OCI-LY3 (cell line): ENCODE data around the gene LYZ.
A peak's percentile ranks its signal among the peaks of the same experiment; 100 is the strongest.

ENCODE experiments used
- H2AFZ ChIP-seq: fragments of 200-600, 300-600 bp; shearing (Covaris generic); 2 replicates; pipeline ENCODE4 v1.6.0; 2014; ENCODE audit warnings: antibody characterized with exemption, low read depth, low read length
- H3K27ac ChIP-seq: fragments of 200-600, 300-600 bp; sonication (generic); 2 replicates; pipeline ENCODE4 v1.5.1; 2014; ENCODE audit warnings: mild to moderate bottlenecking, low read length, moderate library complexity, mixed read lengths
- H3K27me3 ChIP-seq: fragments of 200-600, 300-600 bp; sonication (generic); 2 replicates; pipeline ENCODE4 v1.6.1; 2014; ENCODE audit warnings: low read depth, low read length, mixed read lengths
- H3K36me3 ChIP-seq: fragments of 200-600, 300-600 bp; sonication (generic); replicated peaks from 2 replicates; pipeline ENCODE3; 2014; ENCODE audit warnings: low read depth, low read length, mixed read lengths
- H3K4me1 ChIP-seq: fragments of 300-600, 200-600 bp; sonication (generic); 2 replicates; pipeline ENCODE4 v1.6.1; 2014; ENCODE audit warnings: low read length, mixed read lengths
- H3K4me2 ChIP-seq: fragments of 200-600, 300-600 bp; sonication (generic); 2 replicates; pipeline ENCODE4 v1.6.1; 2014; ENCODE audit warnings: low read length, mixed read lengths
- H3K4me3 ChIP-seq: fragments of 300-600, 200-600 bp; sonication (generic); 2 replicates; pipeline ENCODE4 v1.5.1; 2014; ENCODE audit warnings: antibody characterized with exemption, mild to moderate bottlenecking, low read length, moderate library complexity
- H3K79me2 ChIP-seq: fragments of 300-600, 200-600 bp; shearing (Covaris generic); 2 replicates; pipeline ENCODE4 v1.6.1; 2014; ENCODE audit warnings: mild to moderate bottlenecking, low read length, mixed read lengths
- H3K9ac ChIP-seq: fragments of 300-600, 200-600 bp; shearing (Covaris generic); 2 replicates; pipeline ENCODE4 v1.6.0; 2014; ENCODE audit warnings: mild to moderate bottlenecking, low read length, moderate library complexity
- H3K9me3 ChIP-seq: fragments of 200-600, 300-600 bp; shearing (Covaris generic); 2 replicates; pipeline ENCODE4 v1.6.1; 2014; ENCODE audit warnings: low read length, mixed read lengths; ENCODE audit not compliant: insufficient read depth
- H4K20me1 ChIP-seq: fragments of 200-600, 300-600 bp; sonication (generic); 2 replicates; pipeline ENCODE4 v1.6.1; 2016; ENCODE audit warnings: low read length, mixed read lengths; ENCODE audit not compliant: insufficient read depth
- EZH2phosphoT487 ChIP-seq: fragments of 200-600 bp; shearing (Covaris generic); IDR thresholded peaks from 2 replicates; pipeline ENCODE4 v1.6.1; 2018; ENCODE audit warnings: antibody characterized with exemption, mixed run types, low read depth
- TF ChIP-seq, protein P1 (sequence below): fragments of 200-600, 300-600 bp; sonication (generic); IDR thresholded peaks from 2 replicates; pipeline ENCODE4 v1.5.1; 2014; ENCODE audit warnings: antibody characterized with exemption, low read length, low read depth

Gene LYZ

DNA sequence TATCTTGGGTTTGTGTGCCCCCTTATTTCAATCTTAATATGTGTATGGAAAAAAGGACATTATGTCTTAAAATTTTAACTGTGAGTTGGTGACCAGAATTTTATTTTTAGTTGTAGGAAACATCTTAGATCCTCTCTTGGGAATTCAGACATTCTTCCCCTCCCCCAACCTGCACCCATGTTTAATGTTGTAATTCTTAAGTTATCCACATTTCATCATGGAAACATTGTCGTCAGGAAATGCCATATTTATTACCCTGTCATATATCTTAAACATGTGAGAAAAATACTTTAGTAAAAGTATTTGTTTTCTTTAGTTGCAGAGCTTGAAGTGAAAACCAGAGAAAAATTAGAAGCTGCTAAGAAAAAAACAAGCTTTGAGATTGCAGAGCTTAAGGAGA is 41.6 kb downstream of the LYZ start:
- no peak overlapping the region for H3K4me2 ChIP-seq
- no peak overlapping the region for H3K9ac ChIP-seq
- no peak overlapping the region for H3K27ac ChIP-seq
- no peak overlapping the region for H2AFZ ChIP-seq
- no peak for TF ChIP-seq EZH2phosphoT487
- TF ChIP-seq, protein P1, sequence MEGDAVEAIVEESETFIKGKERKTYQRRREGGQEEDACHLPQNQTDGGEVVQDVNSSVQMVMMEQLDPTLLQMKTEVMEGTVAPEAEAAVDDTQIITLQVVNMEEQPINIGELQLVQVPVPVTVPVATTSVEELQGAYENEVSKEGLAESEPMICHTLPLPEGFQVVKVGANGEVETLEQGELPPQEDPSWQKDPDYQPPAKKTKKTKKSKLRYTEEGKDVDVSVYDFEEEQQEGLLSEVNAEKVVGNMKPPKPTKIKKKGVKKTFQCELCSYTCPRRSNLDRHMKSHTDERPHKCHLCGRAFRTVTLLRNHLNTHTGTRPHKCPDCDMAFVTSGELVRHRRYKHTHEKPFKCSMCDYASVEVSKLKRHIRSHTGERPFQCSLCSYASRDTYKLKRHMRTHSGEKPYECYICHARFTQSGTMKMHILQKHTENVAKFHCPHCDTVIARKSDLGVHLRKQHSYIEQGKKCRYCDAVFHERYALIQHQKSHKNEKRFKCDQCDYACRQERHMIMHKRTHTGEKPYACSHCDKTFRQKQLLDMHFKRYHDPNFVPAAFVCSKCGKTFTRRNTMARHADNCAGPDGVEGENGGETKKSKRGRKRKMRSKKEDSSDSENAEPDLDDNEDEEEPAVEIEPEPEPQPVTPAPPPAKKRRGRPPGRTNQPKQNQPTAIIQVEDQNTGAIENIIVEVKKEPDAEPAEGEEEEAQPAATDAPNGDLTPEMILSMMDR: no peak
- H3K4me1 ChIP-seq: peaks cover 30% of the 10 kb centered on the region
- H3K27me3 ChIP-seq: no peaks in the 10 kb centered on the region
- peaks cover 39% of the 10 kb centered on the region for H3K36me3 ChIP-seq
- peaks cover 5% of the 10 kb centered on the region; the same call in 1 of the 2 replicates for H4K20me1 ChIP-seq
- H3K79me2 ChIP-seq: peaks cover 8% of the 10 kb centered on the region
- no peaks in the 10 kb centered on the region for H3K9me3 ChIP-seq
- H3K4me3 ChIP-seq: no peak overlapping the region

DNA sequence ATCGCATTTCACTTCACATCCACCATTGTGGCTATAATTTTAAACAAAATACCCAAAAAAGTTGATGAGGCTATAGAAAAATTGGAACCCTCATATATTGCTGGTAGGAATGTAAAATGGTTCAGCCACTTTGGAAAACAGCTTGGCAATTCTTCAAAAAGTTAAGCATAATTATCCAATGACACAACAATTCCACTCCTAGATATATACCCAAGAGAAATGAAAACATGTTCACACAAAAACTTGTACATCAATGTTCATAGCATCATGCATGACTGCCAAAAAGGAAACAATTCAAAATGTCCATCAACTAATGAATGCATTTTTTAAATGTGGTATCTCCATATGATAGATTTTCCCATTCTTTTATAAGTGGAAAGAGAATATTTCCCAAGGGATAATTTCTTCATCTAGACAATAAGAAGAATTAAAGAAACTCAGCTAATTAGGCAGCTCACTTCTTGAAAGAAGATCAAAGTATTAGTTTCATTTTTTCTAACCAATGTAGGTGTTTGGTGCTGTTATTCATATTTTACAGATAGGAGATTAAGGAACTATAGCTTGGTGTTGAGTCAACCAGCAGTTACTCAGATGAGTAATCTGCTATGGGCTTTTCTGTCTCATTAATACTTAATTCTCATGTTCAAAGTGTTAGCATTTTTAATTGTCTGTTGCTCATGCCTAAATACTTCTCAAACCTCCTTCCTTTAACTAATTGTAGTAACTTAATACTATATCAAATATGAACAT is 44.2 kb downstream of the LYZ start:
- TF ChIP-seq, protein P1: no peak
- no peak for TF ChIP-seq EZH2phosphoT487
- Histone ChIP-seq H3K79me2 (peaks cover 8% of the 10 kb centered on the region), H3K36me3 (peaks cover 51% of the 10 kb centered on the region), H3K4me2 (peak overlapping the region; percentile 61), H4K20me1 (peaks cover 5% of the 10 kb centered on the region; the same call in 1 of the 2 replicates), H3K4me3 (peak overlapping the region; percentile 25; the same call in 1 of the 2 replicates), H3K4me1 (peaks cover 24% of the 10 kb centered on the region), H3K9me3 (peaks cover 9% of the 10 kb centered on the region; the same call in 1 of the 2 replicates), H2AFZ (no peak overlapping the region), H3K27me3 (no peaks in the 10 kb centered on the region), H3K9ac (no peak overlapping the region), H3K27ac (peak overlapping the region; percentile 66)

DNA sequence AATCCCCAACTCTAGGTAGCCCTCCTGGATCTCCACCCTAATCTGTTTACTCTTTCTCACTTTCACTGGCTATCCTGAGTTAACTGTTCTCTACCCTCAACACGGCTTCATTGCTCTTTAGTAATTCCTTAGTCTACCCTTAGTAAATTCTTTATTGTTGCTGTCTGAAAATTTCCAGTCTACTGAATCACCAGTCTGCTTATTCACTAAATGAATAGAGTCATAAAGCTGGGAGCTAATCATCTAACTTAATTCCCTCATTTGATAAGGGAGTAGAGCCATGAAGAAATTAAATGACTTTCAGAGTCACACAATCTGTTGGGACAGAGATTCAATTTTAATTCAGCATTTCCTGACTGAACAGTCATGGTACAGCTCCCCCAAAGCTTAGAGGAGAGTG is 47.9 kb downstream of the LYZ start:
- H3K27ac ChIP-seq: no peak overlapping the region
- H3K4me2 ChIP-seq: no peak overlapping the region
- H3K4me3 ChIP-seq: no peak overlapping the region

DNA sequence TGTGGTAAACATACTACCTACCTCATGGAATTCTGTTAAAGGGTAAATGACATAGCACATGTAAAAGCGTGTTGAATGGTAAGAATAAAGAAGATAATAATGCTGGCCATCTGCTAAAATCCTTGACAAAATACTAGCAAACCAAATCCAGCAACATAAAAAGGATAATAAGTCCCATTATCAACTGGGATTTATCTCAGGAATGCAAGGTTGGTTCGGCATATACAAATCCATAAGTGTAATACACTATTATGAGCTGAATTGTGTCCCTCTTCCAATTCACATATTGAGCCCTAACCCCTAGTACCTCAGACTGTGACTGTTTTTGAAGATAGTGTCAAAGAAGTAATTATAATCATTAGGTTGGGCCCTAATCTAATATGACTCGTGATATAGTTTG is 48.8 kb downstream of the LYZ start:
- Histone ChIP-seq H4K20me1 (no peaks in the 10 kb centered on the region), H3K4me1 (peaks cover 16% of the 10 kb centered on the region)
- TF ChIP-seq, protein P1: no peak
- no peak for TF ChIP-seq EZH2phosphoT487

More for the DNA sequence above, 47.9 kb downstream of the LYZ start:
- peaks cover 47% of the 10 kb centered on the region for H3K36me3 ChIP-seq
- no peaks in the 10 kb centered on the region for H4K20me1 ChIP-seq
- no peak for TF ChIP-seq EZH2phosphoT487
- TF ChIP-seq, protein P1: no peak
- H3K4me1 ChIP-seq: peaks cover 24% of the 10 kb centered on the region
- H3K79me2 ChIP-seq: peaks cover 8% of the 10 kb centered on the region
- H3K9me3 ChIP-seq: peaks cover 9% of the 10 kb centered on the region; the same call in 1 of the 2 replicates
- no peaks in the 10 kb centered on the region for H3K27me3 ChIP-seq
- no peak overlapping the region for H3K9ac ChIP-seq
- H2AFZ ChIP-seq: no peak overlapping the region

More for the DNA sequence above, 48.8 kb downstream of the LYZ start:
- Histone ChIP-seq H3K79me2 (peaks cover 4% of the 10 kb centered on the region; the same call in 1 of the 2 replicates), H3K9ac (no peak overlapping the region), H3K4me2 (no peak overlapping the region), H3K36me3 (peaks cover 39% of the 10 kb centered on the region), H3K27me3 (no peaks in the 10 kb centered on the region), H3K27ac (no peak overlapping the region), H3K4me3 (no peak overlapping the region), H2AFZ (no peak overlapping the region), H3K9me3 (peaks cover 9% of the 10 kb centered on the region; the same call in 1 of the 2 replicates)
